SHP77 treated with DMSO at 0.1 percent for 48 hours (cell line): Measurements from ENCODE around the gene POU5F1.
"Not testable (repeated sequence)": the region's sequence is repeated elsewhere in the genome, so short reads cannot be mapped to it uniquely, and the experiment has no call there.

Source experiments
- DNase-seq: peaks from one replicate; lab custom pipeline; 2025; lab: John Stamatoyannopoulos, UW

Gene POU5F1

GRCh38 chr6:31170600-31170881, at the start of gene POU5F1:
POU5F1 (minus strand) TSS chr6:31170682; CDS start chr6:31170620, 62 bp downstream.
- DNase-seq: no peak

GRCh38 chr6:31216208-31216898, 45.9 kb upstream of the POU5F1 start:
- DNase-seq: no peak

- not testable (repeated sequence) for DNase-seq
Measured at GRCh38 chr6:31215216-31215615, 44.7 kb upstream of the POU5F1 start.

DNA sequence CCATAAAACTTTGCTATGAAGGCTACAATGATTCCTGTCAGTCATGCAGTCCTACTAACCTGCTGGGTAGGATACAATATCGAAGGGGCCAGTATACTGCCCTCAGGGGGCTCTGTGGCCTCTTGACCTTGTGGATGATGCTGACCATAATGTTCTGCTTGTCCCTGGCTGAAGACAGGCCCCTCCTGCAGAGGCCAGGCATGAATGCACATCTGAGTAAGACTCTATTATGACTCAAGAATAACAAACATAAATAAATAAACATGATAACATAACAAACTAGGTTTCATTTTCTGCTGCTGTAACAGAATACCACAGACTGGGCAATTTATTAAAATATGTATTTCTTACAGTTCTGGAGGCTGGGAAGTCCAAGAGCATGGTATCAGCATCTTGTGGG, 44.0 kb upstream of the POU5F1 start:
- DNase-seq: no peak

GRCh38 chr6:31210741-31211532, 40.5 kb upstream of the POU5F1 start:
- DNase-seq: no peak

- no peak for DNase-seq
Measured at GRCh38 chr6:31210123-31210522, 39.6 kb upstream of the POU5F1 start.

DNA sequence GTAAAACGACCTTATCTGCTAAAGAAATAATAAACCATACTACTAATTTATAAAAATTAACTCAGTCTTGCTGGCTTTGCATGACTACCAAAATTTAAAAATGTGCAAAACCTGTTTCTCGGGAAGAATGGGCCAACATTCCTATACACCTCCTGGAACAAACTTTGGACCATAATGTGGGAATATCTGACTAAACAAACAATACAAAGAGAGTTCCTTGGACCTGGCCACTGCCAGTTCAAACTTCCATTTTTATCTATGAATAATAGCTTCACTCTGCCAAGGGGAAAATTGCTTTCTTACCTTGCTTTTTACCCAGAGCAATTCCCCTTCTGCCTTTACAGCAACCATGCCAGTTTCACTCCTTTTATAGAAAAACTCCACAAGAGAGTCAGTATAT, 38.7 kb upstream of the POU5F1 start:
- no peak for DNase-seq

- DNase-seq: no peak
Measured at GRCh38 chr6:31208506-31208905, 38.0 kb upstream of the POU5F1 start.

DNA sequence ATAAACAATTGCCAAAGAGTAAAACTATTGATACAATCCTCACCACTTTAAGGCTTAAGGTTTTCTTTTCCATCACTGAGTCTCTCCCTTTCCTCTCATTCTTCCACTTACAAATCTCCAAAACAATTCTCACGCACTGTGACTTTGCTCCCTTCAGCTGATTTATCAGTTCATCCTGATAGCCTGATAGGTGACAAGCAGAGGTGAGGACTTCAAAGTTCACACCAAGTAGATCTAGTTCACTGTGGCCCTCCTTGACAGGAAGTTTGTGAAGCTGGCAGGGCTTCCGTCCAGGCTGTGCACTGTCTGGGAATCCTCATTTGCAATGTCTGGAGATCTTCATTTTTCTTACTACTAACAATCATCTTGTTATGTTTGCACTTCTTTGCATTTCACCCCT, 35.2 kb upstream of the POU5F1 start:
- DNase-seq: no peak

DNA sequence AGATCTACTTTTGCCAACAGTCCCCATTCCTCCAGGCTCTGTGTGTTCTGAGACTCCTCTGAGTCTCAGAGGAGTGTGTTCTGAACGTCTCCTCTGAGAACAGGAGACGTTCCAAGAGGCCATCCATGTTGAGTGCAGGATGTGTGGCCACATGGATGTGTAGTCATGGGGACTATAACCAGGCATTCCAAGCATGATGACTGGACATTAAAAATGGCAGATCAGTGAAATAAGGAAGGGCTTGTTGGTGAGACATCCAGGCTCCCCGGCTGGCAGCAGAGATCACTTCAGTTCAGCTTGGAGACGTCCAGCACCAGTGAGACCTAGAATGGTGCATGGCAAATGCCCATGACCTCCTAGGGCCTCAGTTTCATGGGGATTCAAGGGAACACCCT, 34.3 kb upstream of the POU5F1 start:
- DNase-seq: no peak

DNA sequence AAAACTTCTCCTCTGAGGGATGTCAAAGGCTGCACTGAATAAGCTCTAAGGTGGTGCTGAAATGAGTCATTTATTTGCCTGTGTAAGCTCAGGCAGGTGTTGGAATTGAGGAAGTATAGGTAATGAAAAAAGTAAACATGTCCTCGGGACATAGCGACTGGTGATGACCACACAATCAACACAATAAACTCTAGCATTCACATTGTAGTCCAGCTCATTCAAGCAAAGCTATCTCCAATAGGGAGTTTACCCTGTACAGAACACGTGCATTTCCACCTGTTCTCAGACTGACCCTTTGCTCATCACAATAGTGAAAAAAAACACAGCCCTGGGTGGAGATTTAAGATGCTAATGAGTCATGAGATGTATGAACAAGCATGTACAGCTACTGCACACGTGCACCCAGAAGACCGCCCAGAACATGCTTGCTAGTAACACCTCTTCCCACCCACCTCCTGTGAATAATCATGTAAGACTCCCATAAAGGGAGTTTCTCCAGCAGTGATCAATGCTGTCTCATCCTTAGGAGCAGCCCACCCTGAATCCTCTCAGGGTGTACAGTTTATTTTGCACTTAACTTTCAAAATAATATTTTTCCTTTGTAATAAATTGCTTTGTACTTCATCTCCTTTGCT, 33.0 kb upstream of the POU5F1 start:
- peak; percentile 28 for DNase-seq

DNA sequence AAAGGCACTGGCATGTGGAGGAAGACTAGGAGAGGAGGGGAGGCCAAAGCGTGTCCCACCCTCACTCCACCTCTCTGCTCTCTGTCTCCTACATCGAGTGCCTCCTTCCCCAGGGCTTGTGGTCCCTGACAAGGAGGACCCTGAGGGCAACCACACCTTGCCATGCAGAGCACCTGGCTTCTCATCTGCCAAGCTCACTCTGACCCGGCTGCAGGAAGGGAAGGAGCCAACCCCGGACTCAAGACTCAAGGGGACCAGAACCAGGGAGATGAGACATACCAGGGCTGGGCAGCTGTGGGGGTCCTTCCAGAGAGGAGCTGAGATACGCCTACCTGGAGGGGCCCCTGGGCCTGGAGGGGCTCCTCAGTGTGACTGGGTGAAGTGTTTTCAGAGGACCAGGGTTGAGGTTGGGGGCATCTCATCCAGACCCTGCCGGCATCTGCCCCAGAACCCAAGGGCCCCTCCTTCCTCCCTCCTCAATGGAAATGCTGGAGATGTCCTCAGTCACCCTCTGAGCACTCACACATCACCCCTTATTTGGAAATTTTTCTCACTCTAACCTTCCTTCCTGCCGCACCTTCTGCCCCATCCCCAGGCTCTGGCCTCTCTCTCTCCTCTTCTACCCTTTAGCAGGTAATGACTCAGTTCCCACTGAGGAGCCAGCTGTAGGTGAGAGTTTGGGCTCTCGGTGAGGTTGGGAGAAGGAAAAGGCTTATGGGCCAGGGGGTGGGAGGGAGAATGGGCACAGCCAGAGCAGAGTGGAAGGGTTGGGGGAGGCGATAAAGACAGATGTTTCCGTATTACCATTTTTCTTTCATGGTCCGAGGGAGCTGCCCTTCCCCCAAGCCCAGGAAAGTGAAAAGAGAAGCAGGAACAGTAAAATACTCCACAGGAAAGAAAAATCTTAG, 32.0 kb upstream of the POU5F1 start:
- DNase-seq: no peak

- DNase-seq: not testable (repeated sequence)
Measured at GRCh38 chr6:31199105-31199452, 28.6 kb upstream of the POU5F1 start.

GRCh38 chr6:31197559-31198305, 27.2 kb upstream of the POU5F1 start:
- DNase-seq: peak; percentile 77

DNA sequence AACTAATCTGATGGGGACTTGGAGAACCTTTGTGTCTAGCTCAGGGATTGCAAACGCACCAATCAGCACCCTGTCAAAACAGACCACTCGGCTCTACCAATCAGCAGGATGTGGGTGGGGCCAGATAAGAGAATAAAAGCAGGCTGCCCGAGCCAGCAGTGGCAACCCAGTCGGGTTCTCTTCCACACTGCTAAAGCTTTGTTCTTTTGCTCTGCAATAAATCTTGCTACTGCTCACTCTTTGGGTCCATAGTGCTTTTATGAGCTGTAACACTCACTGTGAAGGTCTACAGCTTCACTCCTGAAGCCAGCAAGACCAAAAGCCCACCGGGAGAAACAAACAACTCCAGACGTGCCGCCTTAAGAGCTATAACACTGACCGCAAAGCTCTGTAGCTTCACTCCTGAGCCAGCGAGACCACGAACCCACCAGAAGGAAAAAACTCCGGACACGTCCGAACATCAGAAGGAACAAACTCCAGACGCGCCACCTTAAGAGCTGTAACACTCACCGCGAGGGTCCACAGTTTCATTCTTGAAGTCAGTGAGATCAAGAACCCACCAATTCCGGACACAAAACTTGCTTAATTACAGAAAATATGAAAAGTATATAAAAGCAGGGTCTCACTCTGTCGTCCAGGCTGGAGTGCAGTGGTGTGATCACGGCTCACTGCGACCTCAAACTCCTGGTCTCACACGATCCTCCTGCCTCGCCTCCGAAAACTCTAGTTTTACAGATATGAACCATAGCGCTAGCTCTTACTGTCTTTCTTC, 26.0 kb upstream of the POU5F1 start:
- DNase-seq: not testable (repeated sequence)

- not testable (repeated sequence) for DNase-seq
Measured at GRCh38 chr6:31195308-31195979, 25.0 kb upstream of the POU5F1 start.

DNA sequence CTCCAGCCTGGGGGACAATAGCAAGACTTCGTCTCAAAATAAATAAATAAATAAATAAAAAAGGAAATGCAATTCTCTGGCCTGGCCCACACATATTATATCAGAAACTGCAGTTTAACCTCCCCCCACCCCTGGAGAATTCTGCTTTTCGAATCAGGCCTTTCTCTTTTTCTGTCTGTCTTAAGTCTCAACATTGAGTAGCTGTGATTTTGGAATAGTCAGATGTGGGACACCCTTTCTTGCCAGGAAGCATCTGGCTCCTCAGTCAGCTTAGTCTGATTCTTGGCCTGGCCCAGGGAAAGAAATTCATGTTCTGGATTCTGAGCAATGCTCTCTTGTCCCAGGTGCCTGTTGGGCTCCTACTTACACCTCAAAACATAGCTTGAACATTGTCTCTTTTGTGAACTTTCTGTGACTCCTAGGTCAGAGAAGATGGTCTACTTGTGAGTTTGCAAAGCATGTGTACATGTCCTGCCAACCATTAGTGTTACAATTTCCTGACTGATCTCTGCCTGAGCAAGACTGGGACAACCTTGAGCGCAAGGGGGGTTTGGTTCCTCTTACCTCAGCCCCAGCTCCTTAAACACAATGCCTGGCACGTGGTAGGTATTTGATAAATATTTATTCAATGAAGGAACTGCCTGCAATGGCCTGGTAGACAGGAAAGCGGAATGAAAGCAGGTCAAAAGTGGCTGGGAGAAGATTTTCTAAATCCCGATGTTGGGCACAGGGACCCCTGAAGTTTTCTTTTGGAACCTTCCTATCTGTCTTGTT, 23.8 kb upstream of the POU5F1 start:
- DNase-seq: no peak

GRCh38 chr6:31193206-31193605, 22.7 kb upstream of the POU5F1 start:
- DNase-seq: no peak

GRCh38 chr6:31192431-31193105, 22.1 kb upstream of the POU5F1 start:
- peak; percentile 52 for DNase-seq
